Activated CD4-positive, alpha-beta memory T cell treated with anti-CD3 and anti-CD28 coated beads for 36 hours (primary cell): ENCODE results near the gene ELAPOR1. TPM values are rescaled to one million over a fixed set of nuclear protein-coding genes. Genes with fewer than 3 reads are reported as not detected.
"Not testable (repeated sequence)": the region's sequence is repeated elsewhere in the genome, so short reads cannot be mapped to it uniquely, and the experiment has no call there.

ENCODE experiments used
- CTCF ChIA-PET: fragments of 350-600 bp; sonication (Branson Sonifier 250); formaldehyde crosslinking; loops from one replicate; lab custom pipeline; 2021; ENCODE audit warnings: antibody characterized with exemption, inconsistent platforms; lab: Charles Lee
- POLR2A ChIA-PET: fragments of 350-600 bp; sonication (Branson Sonifier 250); formaldehyde crosslinking; loops from one replicate; lab custom pipeline; 2021; ENCODE audit warnings: antibody characterized with exemption; lab: Charles Lee
- DNase-seq: peaks from one replicate; pipeline ENCODE4 v3.0.0-alpha.2; 2020
- H3K27ac Mint-ChIP-seq: one replicate; pipeline ENCODE4 v1.8.0; 2021; ENCODE audit warnings: mixed read lengths
- H3K27me3 Mint-ChIP-seq: one replicate; pipeline ENCODE4 v1.8.0; 2021; ENCODE audit warnings: mixed read lengths
- H3K36me3 Mint-ChIP-seq: one replicate; pipeline ENCODE4 v1.8.0; 2021; ENCODE audit warnings: mixed read lengths
- H3K4me1 Mint-ChIP-seq: one replicate; pipeline ENCODE4 v1.8.0; 2021; ENCODE audit warnings: low read depth, mixed read lengths
- H3K4me3 Mint-ChIP-seq: one replicate; pipeline ENCODE4 v1.8.0; 2021; ENCODE audit warnings: mild to moderate bottlenecking, mixed read lengths
- H3K9me3 Mint-ChIP-seq: one replicate; pipeline ENCODE4 v1.8.0; 2021; ENCODE audit warnings: mixed read lengths
- intact Hi-C: fragments of 100-400 bp; cut with micrococcal nuclease; formaldehyde crosslinking; loops from one replicate; pipeline ENCODE4 v1.15.1; 2023
- total RNA-seq, 2 experiments: library from RNA; stranded (reverse); gene quantifications; one replicate each; pipeline ENCODE4 v1.2.3, GENCODE V29; 2021

Gene ELAPOR1
- total RNA-seq, 2 experiments from 2014 or later = 9.1 to 11.5 TPM

DNA sequence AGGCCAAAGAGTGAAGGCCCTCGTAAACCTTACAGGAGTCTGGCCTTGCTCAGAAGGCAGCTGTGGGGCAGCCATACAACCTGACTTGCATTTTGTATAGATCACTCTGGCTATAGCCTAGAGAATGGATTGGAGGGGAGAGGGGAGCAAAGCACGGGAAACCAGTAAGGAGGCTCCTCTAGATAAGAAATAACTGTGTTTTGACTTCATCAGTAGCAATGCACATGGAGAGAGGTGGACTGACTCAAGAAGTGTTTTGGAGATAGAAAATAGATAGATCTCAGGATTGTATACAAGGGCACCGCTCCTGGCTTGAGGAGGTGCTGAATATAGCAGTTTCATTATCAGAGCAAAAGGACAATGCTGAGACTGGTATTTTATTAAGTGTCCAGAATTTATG, 26.5 kb downstream of the ELAPOR1 start:
- CTCF ChIA-PET = interaction anchor here (1.6 kb wide), 1 partner anchor 392 kb away, joined by 3 read pairs; no protein-coding TSS in a partner anchor
- Mint-ChIP-seq H3K9me3 (no peaks in the 10 kb centered on the region), H3K27ac (no peak overlapping the region), H3K36me3 (no peaks in the 10 kb centered on the region), H3K4me3 (no peak overlapping the region), H3K4me1 (peaks cover 3% of the 10 kb centered on the region), H3K27me3 (no peaks in the 10 kb centered on the region)
- intact Hi-C loops = no loop called here
- no peak for DNase-seq
- POLR2A ChIA-PET = no interaction called here

DNA sequence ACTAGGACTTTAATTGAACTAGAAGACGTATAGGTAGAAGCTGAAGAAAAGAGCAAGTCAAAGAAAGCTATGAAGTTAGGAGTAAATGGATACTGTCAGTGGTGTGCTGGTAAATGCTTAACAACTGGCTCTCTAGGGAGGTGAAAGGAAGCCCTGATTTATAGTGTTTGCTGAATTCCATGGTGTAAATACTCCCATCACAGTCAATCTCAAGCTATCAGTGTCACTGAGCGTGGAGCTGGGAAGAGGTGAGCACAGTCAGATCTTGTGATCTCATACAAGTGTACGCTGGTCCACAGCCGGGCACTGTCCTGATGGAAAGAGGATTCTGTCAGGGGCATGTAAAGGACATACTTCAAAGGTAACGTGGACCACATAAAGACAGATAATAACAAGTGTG, 28.3 kb downstream of the ELAPOR1 start:
- H3K27ac Mint-ChIP-seq = no peak overlapping the region
- H3K4me3 Mint-ChIP-seq = no peak overlapping the region
- POLR2A ChIA-PET = no interaction called here
- CTCF ChIA-PET = interaction anchor here (1.0 to 1.6 kb wide), 2 partner anchors 51 to 390 kb away, joined by 3 read pairs; no protein-coding TSS in a partner anchor
- intact Hi-C loops = no loop called here
- no peaks in the 10 kb centered on the region for H3K9me3 Mint-ChIP-seq
- no peaks in the 10 kb centered on the region for H3K4me1 Mint-ChIP-seq
- no peaks in the 10 kb centered on the region for H3K27me3 Mint-ChIP-seq
- no peak for DNase-seq
- no peaks in the 10 kb centered on the region for H3K36me3 Mint-ChIP-seq

DNA sequence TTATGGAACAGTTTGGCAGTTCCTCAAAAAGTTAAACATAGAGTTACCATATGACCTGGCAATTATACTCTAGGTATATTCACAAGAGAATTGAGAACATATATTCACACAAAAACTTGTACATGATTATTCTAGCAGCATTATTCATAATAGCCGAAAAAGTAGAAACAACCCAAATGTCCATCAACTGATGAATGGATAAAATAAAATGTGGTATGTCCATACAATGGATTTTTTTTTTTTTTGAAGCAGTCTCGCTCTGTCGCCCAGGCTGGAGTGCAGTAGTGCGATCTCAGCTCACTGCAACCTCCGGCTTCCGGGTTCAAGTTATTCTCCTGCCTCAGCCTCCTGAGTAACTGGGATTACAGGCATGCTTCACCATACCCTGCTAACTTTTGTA, 28.8 kb downstream of the ELAPOR1 start:
- H3K27ac Mint-ChIP-seq, intact Hi-C loops: not testable (repeated sequence)

DNA sequence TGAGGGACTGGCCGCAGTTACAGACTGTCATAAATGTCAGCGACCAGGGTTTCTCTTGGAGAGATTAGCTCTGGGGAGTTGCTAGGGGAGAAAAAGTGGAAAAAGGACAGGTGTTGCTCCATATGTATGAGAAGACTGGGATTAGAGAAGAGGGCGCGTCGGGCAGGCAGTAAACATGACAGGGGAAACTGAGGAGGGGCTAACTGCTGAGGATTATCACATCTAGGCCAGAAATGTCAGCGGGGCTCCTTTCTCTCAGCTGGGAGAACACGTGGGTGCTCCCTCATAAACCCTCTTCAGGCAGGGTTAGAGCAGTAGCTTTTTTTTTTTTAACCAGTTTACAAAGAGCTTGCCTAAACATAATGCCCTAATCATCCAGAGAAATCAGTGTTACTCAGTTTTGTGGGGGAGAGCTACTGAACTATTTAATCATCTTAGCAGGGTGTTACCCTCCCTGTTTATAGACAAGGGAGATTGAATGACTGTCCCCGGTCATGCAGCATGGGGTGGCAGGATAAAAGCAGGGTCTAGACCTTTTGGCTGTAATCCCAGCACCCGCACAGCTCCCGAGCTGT, 35.2 kb downstream of the ELAPOR1 start:
- no peak overlapping the region for H3K27ac Mint-ChIP-seq

More for the DNA sequence above, 28.8 kb downstream of the ELAPOR1 start:
- DNase-seq, POLR2A ChIA-PET, H3K36me3 Mint-ChIP-seq, H3K27me3 Mint-ChIP-seq, H3K4me1 Mint-ChIP-seq, H3K9me3 Mint-ChIP-seq, H3K4me3 Mint-ChIP-seq: not testable (repeated sequence)
- CTCF ChIA-PET = interaction anchor here (1.0 kb wide), 1 partner anchor 51 kb away, joined by 3 read pairs; no protein-coding TSS in a partner anchor

DNA sequence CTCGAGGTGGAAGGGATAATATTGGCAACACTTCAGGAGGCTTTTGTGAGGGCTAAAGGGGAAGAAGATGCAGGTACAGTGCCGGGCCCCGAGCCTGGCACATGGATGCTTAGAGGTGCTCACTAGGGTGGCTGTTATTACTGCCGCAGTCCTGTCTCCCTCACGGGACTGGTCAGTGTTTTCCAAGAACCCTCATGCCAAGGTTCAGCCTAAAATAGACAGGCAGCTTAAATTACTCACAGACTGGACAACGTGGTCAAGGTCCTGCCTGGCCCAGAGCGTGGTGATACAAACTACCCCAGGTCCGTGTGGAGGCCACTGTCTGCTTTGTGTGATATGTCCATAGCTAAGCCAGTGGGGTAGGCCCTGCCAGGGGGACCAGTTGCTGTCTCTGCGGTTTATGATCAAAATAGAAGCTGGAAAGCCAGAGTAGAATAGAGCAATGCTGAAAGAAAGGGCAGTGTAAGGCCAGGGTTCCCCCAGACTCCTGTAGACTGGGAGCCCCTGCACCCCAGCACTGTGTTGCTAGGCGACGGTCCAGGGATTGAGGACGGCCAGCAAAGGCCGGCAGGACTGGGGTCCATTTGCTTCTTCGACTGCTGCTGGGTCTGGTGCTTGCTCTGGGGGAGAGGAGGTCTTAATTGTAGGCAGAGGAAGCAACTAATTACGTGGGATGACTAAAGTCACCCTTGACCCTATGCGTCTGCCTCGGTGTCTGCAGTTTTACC, 36.1 kb downstream of the ELAPOR1 start:
- intact Hi-C loops = no loop called here
- Mint-ChIP-seq H3K27ac (no peak overlapping the region), H3K36me3 (no peaks in the 10 kb centered on the region)

More for the DNA sequence above, 35.2 kb downstream of the ELAPOR1 start:
- Mint-ChIP-seq H3K4me3 (no peak overlapping the region), H3K4me1 (no peaks in the 10 kb centered on the region), H3K36me3 (no peaks in the 10 kb centered on the region), H3K27me3 (no peaks in the 10 kb centered on the region), H3K9me3 (no peaks in the 10 kb centered on the region)
- ChIA-PET POLR2A (no interaction called here), CTCF (interaction anchor here (1.2 to 1.8 kb wide), 2 partner anchors 52 to 383 kb away, joined by 3 to 4 read pairs; no protein-coding TSS in a partner anchor)
- intact Hi-C loops = no loop called here
- DNase-seq = no peak

DNA sequence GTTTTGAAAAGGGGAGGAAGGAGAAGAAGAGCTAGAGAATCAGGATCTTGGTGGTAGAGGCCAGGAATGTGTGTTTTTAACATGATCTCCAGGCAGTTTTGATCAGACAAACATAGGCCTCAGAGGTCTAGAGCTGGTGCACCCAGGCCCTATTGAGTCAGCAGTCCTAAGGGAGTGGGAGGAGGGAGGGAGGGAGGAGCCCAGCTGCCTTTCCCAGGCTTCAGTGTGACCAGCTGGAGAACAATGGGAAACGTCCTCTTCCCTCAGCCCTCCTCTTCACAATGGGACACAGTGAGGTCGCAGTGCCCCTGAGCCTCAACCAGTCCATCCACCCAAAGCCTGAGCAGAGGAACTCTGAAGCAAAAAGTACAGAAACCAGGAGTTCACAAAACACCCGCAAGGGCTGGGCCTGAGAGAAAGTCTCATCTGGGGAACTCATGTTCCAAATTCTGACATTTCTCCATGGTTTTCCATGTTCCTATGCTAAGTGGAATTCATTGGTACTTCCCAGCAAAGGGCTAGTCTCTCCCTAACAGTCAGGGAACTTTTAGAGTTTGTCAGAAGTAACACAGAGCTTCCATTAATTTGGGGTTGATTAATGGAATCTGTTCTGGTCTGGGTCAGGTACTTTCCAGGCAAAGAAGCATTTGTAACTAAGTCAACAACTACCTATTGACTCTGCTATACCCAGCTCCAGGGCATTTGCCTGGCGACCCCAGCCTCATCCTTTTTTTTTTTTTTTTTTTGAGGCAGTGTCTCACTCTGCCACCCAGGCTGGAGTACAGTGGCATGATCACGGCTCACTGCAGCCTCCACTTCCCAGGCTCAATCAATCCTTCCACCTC, 37.5 kb downstream of the ELAPOR1 start:
- Mint-ChIP-seq H3K9me3 (no peaks in the 10 kb centered on the region), H3K27ac (no peak overlapping the region), H3K36me3 (no peaks in the 10 kb centered on the region), H3K4me3 (no peak overlapping the region), H3K4me1 (no peaks in the 10 kb centered on the region), H3K27me3 (no peaks in the 10 kb centered on the region)
- POLR2A ChIA-PET = no interaction called here
- intact Hi-C loops = no loop called here
- CTCF ChIA-PET = interaction anchor here (1.2 kb wide), 1 partner anchor 39 kb away, joined by 3 read pairs; a partner anchor contains a TSS
- no peak for DNase-seq

More for the DNA sequence above, 36.1 kb downstream of the ELAPOR1 start:
- CTCF ChIA-PET = no interaction called here
- POLR2A ChIA-PET = no interaction called here
- H3K27me3 Mint-ChIP-seq = no peaks in the 10 kb centered on the region
- H3K4me1 Mint-ChIP-seq = no peaks in the 10 kb centered on the region
- DNase-seq = no peak
- H3K9me3 Mint-ChIP-seq = no peaks in the 10 kb centered on the region
- H3K4me3 Mint-ChIP-seq = no peak overlapping the region

DNA sequence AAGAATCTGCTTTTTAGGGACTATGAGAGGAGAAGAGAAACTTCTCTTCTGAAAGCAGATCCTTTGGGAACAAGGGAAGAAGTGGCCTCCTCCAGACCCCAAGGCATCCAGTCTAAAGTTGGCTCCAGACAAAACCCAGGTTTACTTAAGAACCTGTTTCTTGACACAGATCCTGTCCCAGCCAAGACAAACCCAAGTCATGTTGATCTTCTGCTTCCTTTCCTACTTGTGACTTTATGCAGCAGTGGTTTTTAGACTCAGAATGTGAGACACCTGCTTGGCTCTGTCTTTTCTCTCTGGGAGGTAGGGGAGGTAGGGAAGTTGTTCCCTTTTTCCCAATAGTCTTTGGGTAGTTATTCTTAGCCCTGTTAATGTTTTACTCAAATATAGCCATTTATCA, 38.3 kb downstream of the ELAPOR1 start:
- no peaks in the 10 kb centered on the region for H3K36me3 Mint-ChIP-seq
- CTCF ChIA-PET = interaction anchor here (1.2 kb wide), 1 partner anchor 39 kb away, joined by 3 read pairs; a partner anchor contains a TSS
- no peak overlapping the region for H3K4me3 Mint-ChIP-seq
- H3K9me3 Mint-ChIP-seq = no peaks in the 10 kb centered on the region
- POLR2A ChIA-PET = no interaction called here
- intact Hi-C loops = no loop called here
- no peak overlapping the region for H3K27ac Mint-ChIP-seq
- H3K4me1 Mint-ChIP-seq = no peaks in the 10 kb centered on the region
- no peaks in the 10 kb centered on the region for H3K27me3 Mint-ChIP-seq
- DNase-seq = no peak

DNA sequence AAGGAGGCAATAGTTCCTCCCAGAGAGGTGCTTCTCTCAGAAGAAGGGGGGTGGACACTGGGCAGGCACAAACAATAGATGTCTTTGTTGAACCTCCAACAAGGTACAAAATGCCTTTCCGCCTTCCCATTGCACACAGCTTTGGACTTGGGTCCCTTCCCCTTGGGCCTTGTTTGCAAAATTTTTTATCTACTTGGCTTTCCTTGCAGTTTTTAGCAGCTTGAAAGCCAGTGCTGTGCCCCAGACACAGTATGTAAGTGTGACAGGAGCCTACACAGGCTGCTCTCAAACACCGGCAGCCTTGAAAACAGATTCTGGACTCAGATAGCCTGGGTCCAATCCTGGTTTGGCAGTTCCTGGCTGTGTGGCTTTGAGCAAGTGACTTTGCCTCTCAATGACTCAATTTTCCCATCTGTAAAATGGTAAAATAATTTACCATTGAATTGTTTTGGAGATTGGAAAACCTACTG, 43.0 kb downstream of the ELAPOR1 start:
- Mint-ChIP-seq H3K9me3 (no peaks in the 10 kb centered on the region), H3K4me1 (peaks cover 6% of the 10 kb centered on the region), H3K4me3 (no peak overlapping the region), H3K27ac (no peak overlapping the region), H3K36me3 (no peaks in the 10 kb centered on the region), H3K27me3 (no peaks in the 10 kb centered on the region)
- ChIA-PET CTCF (no interaction called here), POLR2A (no interaction called here)
- intact Hi-C loops = no loop called here
- no peak for DNase-seq

DNA sequence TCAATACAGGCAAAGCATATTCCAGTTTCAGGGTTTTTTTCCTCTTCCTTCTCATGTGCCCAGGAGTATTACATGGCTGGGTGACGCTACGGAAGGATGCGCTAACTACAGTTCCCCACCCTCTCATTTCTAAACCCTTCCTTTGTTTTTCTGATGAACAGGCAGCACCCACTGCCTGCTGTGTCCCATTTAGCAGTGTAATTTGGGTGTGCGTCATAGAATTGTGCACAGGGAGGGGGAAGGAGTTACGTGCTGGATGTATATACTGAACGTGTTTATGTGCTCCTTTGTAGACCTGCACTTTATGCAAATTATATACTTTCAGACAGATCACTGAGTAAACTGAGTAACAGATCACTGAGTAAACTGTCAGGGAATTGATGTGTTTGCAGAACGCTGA, 44.5 kb downstream of the ELAPOR1 start:
- CTCF ChIA-PET = no interaction called here
- H3K27me3 Mint-ChIP-seq = no peaks in the 10 kb centered on the region
- H3K36me3 Mint-ChIP-seq = no peaks in the 10 kb centered on the region
- no peaks in the 10 kb centered on the region for H3K9me3 Mint-ChIP-seq
- DNase-seq = no peak
- no peak overlapping the region for H3K27ac Mint-ChIP-seq
- intact Hi-C loops = no loop called here
- H3K4me1 Mint-ChIP-seq = peaks cover 18% of the 10 kb centered on the region
- no peak overlapping the region for H3K4me3 Mint-ChIP-seq
- POLR2A ChIA-PET = no interaction called here

DNA sequence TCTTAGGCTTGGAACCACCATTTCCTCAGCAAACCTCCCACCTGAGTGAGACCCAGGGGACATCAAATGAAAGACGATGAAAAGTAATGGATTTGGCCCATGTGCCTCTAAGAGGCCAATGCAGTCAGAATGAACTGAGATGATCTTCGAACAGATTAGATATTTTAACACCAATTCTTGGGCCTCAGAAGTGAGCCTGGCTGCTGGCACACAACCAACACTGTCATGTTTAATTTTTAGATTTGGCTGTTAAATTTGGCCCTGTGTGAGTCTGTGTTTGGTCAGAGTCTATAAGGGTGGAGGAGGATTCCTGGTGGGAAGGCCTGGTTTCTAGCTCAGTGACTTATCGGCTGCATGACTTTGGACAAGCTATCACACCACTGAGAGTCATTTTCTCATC, 45.4 kb downstream of the ELAPOR1 start:
- DNase-seq = no peak
- intact Hi-C loops = no loop called here
- no peak overlapping the region for H3K4me3 Mint-ChIP-seq
- H3K27me3 Mint-ChIP-seq = no peaks in the 10 kb centered on the region
- CTCF ChIA-PET = interaction anchor here (1.4 kb wide), 1 partner anchor 47 kb away, joined by 4 read pairs; a partner anchor contains a TSS
- H3K9me3 Mint-ChIP-seq = no peaks in the 10 kb centered on the region
- H3K4me1 Mint-ChIP-seq = peaks cover 21% of the 10 kb centered on the region
- H3K27ac Mint-ChIP-seq = no peak overlapping the region
- POLR2A ChIA-PET = no interaction called here
- H3K36me3 Mint-ChIP-seq = no peaks in the 10 kb centered on the region

DNA sequence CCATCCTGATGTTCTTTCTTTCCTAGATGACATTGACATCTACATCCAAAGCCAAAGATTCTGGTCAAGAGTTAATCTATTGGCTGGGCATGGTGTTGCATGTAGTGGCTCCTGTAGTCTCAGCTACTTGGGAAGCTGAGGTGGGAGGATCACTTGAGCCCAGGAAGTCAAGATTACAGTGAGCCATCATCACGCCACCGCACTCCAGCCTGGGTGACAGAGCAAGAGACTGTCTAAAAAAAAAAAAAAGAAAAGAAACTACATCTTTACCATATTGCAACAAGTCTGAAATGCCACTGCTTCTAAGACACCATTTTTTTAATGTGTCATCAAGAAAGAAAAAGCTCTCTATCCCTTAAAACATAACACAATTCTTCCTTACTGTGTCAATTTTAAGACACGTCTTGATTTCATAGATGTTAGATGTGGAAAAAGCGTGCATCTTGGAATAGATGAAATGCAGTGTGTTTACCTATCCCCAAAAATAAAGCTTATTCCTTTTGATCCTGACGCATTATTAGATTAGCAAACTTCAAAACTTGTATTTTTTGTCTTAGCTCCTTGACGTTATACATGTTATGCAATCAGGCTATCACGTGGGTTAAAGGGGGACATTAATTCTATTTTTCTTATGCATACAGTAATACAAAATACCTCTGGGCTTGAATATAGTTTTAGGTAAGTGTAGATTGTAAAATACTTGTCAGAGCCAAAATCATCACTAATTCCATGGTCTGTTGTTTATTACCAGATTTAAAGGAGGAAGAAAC, 46.3 kb downstream of the ELAPOR1 start:
- CTCF ChIA-PET = interaction anchor here (1.4 kb wide), 1 partner anchor 48 kb away, joined by 4 read pairs; a partner anchor contains a TSS
- intact Hi-C loops = no loop called here
- no peak for DNase-seq
- no peak overlapping the region for H3K27ac Mint-ChIP-seq
- H3K27me3 Mint-ChIP-seq = no peaks in the 10 kb centered on the region
- no peaks in the 10 kb centered on the region for H3K36me3 Mint-ChIP-seq
- POLR2A ChIA-PET = no interaction called here
- peaks cover 21% of the 10 kb centered on the region for H3K4me1 Mint-ChIP-seq
- H3K9me3 Mint-ChIP-seq = no peaks in the 10 kb centered on the region
- no peak overlapping the region for H3K4me3 Mint-ChIP-seq
